HG02798 (cell line): ENCODE results near the gene SFMBT2.

Experiments
- ATAC-seq: cut with Tn5 transposase; IDR thresholded peaks from one replicate; pipeline ENCODE4 v1.9.1; 2021; ENCODE audit warnings: mild to moderate bottlenecking; ENCODE audit not compliant: unreplicated experiment, poor library complexity

SFMBT2 gene

GRCh38 chr10:7426349-7426748 lies 15.5 kb upstream of the SFMBT2 start:
- ATAC-seq = no peak

GRCh38 chr10:7425691-7426090 lies 14.9 kb upstream of the SFMBT2 start:
- no peak for ATAC-seq

GRCh38 chr10:7424919-7425318 lies 14.1 kb upstream of the SFMBT2 start:
- no peak for ATAC-seq

- no peak for ATAC-seq
These were observed 13.5 kb upstream of the SFMBT2 start for GRCh38 chr10:7424315-7424714.

- ATAC-seq = no peak
These were observed 12.7 kb upstream of the SFMBT2 start for GRCh38 chr10:7423521-7423920.

GRCh38 chr10:7421526-7421925 lies 10.7 kb upstream of the SFMBT2 start:
- no peak for ATAC-seq

GRCh38 chr10:7419998-7420397 lies 9.2 kb upstream of the SFMBT2 start:
- no peak for ATAC-seq

GRCh38 chr10:7417807-7418206 lies 7.0 kb upstream of the SFMBT2 start:
- no peak for ATAC-seq

GRCh38 chr10:7417103-7417623 lies 6.3 kb upstream of the SFMBT2 start:
- ATAC-seq = no peak

GRCh38 chr10:7414766-7415165 lies 3.9 kb upstream of the SFMBT2 start:
- ATAC-seq = no peak

- ATAC-seq = no peak
These were observed 2.1 kb upstream of the SFMBT2 start for GRCh38 chr10:7412928-7413282.

GRCh38 chr10:7412237-7412927 lies 1.5 kb upstream of the SFMBT2 start:
- ATAC-seq = no peak

- no peak for ATAC-seq
These were observed 866 bp upstream of the SFMBT2 start for GRCh38 chr10:7411671-7412128.

GRCh38 chr10:7410301-7410861 lies 453 bp downstream of the SFMBT2 start:
- ATAC-seq = no peak

GRCh38 chr10:7409732-7410168 lies 1.1 kb downstream of the SFMBT2 start:
- peak; percentile 16 for ATAC-seq

- ATAC-seq = peak; percentile 46
These were observed 1.6 kb downstream of the SFMBT2 start for GRCh38 chr10:7409045-7409731.

- ATAC-seq = no peak
These were observed 2.4 kb downstream of the SFMBT2 start for GRCh38 chr10:7408291-7409044.

- no peak for ATAC-seq
These were observed 3.2 kb downstream of the SFMBT2 start for GRCh38 chr10:7407368-7408290.

GRCh38 chr10:7406712-7407333 lies 4.0 kb downstream of the SFMBT2 start:
- no peak for ATAC-seq
